ENCODE data around the gene THAP8.

Gene THAP8

GRCh38 chr19:36093146-36093662 is 39.1 kb upstream of the THAP8 start:
- Histone ChIP-seq H3K9me3 (ENCODE audit: low read depth, low read length) (no peaks in the 10 kb centered on the region), H3K4me3 (no peak overlapping the region), H3K27ac (no peak overlapping the region), H3K36me3 (ENCODE audit: insufficient read depth, low read length) (peaks cover 28% of the 10 kb centered on the region; the same call in 1 of the 2 replicates), H3K9ac (ENCODE audit: insufficient read length) (no peak overlapping the region)
- no peak for DNase-seq (ENCODE audit: low read depth, low spot score)
- TF ChIP-seq POLR2AphosphoS5 (IDR thresholded peaks at IDR 0.05; ENCODE audit: borderline replicate concordance, low read depth, low read length), result no peak
- TF ChIP-seq FOXP2 (optimal IDR thresholded peaks at IDR 0.05; ENCODE audit: control extremely low read depth, extremely low read length, insufficient read depth), result no peak
- TF ChIP-seq EZH2 (IDR thresholded peaks at IDR 0.05), result no peak

GRCh38 chr19:36092566-36092965 is 38.5 kb upstream of the THAP8 start:
- Histone ChIP-seq H3K9me3 (ENCODE audit: low read depth, low read length) (no peaks in the 10 kb centered on the region), H3K9ac (ENCODE audit: insufficient read length) (no peak overlapping the region), H3K36me3 (ENCODE audit: insufficient read depth, low read length) (peaks cover 34% of the 10 kb centered on the region), H3K4me3 (no peak overlapping the region), H3K27ac (no peak overlapping the region)
- no peak for DNase-seq (ENCODE audit: low read depth, low spot score)
- no peak for TF ChIP-seq EZH2 (IDR thresholded peaks at IDR 0.05)
- TF ChIP-seq FOXP2 (optimal IDR thresholded peaks at IDR 0.05; ENCODE audit: control extremely low read depth, extremely low read length, insufficient read depth), result no peak
- TF ChIP-seq POLR2AphosphoS5 (IDR thresholded peaks at IDR 0.05; ENCODE audit: borderline replicate concordance, low read depth, low read length), result no peak

GRCh38 chr19:36090910-36091695 is 37.0 kb upstream of the THAP8 start:
- H3K4me3 ChIP-seq, result no peak overlapping the region
- no peak overlapping the region for H3K9ac ChIP-seq (ENCODE audit: insufficient read length)
- no peaks in the 10 kb centered on the region for H3K9me3 ChIP-seq (ENCODE audit: low read depth, low read length)
- H3K36me3 ChIP-seq (ENCODE audit: insufficient read depth, low read length), result peaks cover 36% of the 10 kb centered on the region
- DNase-seq (ENCODE audit: low read depth, low spot score), result no peak
- H3K27ac ChIP-seq, result no peak overlapping the region
- TF ChIP-seq EZH2 (IDR thresholded peaks at IDR 0.05) (no peak), POLR2AphosphoS5 (IDR thresholded peaks at IDR 0.05; ENCODE audit: borderline replicate concordance, low read depth, low read length) (no peak), FOXP2 (optimal IDR thresholded peaks at IDR 0.05; ENCODE audit: control extremely low read depth, extremely low read length, insufficient read depth) (no peak)

GRCh38 chr19:36089847-36090246 is 35.8 kb upstream of the THAP8 start:
- Histone ChIP-seq H3K4me3 (no peak overlapping the region), H3K27ac (no peak overlapping the region), H3K9me3 (ENCODE audit: low read depth, low read length) (no peaks in the 10 kb centered on the region), H3K36me3 (ENCODE audit: insufficient read depth, low read length) (peaks cover 38% of the 10 kb centered on the region), H3K9ac (ENCODE audit: insufficient read length) (no peak overlapping the region)
- TF ChIP-seq FOXP2 (optimal IDR thresholded peaks at IDR 0.05; ENCODE audit: control extremely low read depth, extremely low read length, insufficient read depth), result no peak
- no peak for TF ChIP-seq POLR2AphosphoS5 (IDR thresholded peaks at IDR 0.05; ENCODE audit: borderline replicate concordance, low read depth, low read length)
- no peak for TF ChIP-seq EZH2 (IDR thresholded peaks at IDR 0.05)
- DNase-seq (ENCODE audit: low read depth, low spot score), result no peak

GRCh38 chr19:36086326-36086725 is 32.2 kb upstream of the THAP8 start:
- Histone ChIP-seq H3K36me3 (ENCODE audit: insufficient read depth, low read length) (peaks cover 53% of the 10 kb centered on the region), H3K9me3 (ENCODE audit: low read depth, low read length) (no peaks in the 10 kb centered on the region), H3K27ac (no peak overlapping the region), H3K9ac (ENCODE audit: insufficient read length) (no peak overlapping the region), H3K4me3 (no peak overlapping the region)
- TF ChIP-seq POLR2AphosphoS5 (IDR thresholded peaks at IDR 0.05; ENCODE audit: borderline replicate concordance, low read depth, low read length) (no peak), FOXP2 (optimal IDR thresholded peaks at IDR 0.05; ENCODE audit: control extremely low read depth, extremely low read length, insufficient read depth) (no peak), EZH2 (IDR thresholded peaks at IDR 0.05) (no peak)
- DNase-seq (ENCODE audit: low read depth, low spot score), result no peak

- H3K4me3 ChIP-seq, result no peak overlapping the region
- H3K36me3 ChIP-seq (ENCODE audit: insufficient read depth, low read length), result peaks cover 54% of the 10 kb centered on the region
Observed at GRCh38 chr19:36084231-36085009, 30.3 kb upstream of the THAP8 start.

GRCh38 chr19:36082916-36083315 is 28.8 kb upstream of the THAP8 start:
- H3K4me3 ChIP-seq, result no peak overlapping the region
- TF ChIP-seq EZH2 (IDR thresholded peaks at IDR 0.05) (no peak), FOXP2 (optimal IDR thresholded peaks at IDR 0.05; ENCODE audit: control extremely low read depth, extremely low read length, insufficient read depth) (no peak), POLR2AphosphoS5 (IDR thresholded peaks at IDR 0.05; ENCODE audit: borderline replicate concordance, low read depth, low read length) (no peak)
- H3K36me3 ChIP-seq (ENCODE audit: insufficient read depth, low read length), result peaks cover 45% of the 10 kb centered on the region
- H3K9ac ChIP-seq (ENCODE audit: insufficient read length), result no peak overlapping the region
- H3K9me3 ChIP-seq (ENCODE audit: low read depth, low read length), result no peaks in the 10 kb centered on the region
- no peak overlapping the region for H3K27ac ChIP-seq
- no peak for DNase-seq (ENCODE audit: low read depth, low spot score)

More at GRCh38 chr19:36084231-36085009, 30.3 kb upstream of the THAP8 start:
- no peak for TF ChIP-seq POLR2AphosphoS5 (IDR thresholded peaks at IDR 0.05; ENCODE audit: borderline replicate concordance, low read depth, low read length)
- TF ChIP-seq EZH2 (IDR thresholded peaks at IDR 0.05), result no peak
- TF ChIP-seq FOXP2 (optimal IDR thresholded peaks at IDR 0.05; ENCODE audit: control extremely low read depth, extremely low read length, insufficient read depth), result no peak
- no peak overlapping the region for H3K27ac ChIP-seq
- no peak overlapping the region for H3K9ac ChIP-seq (ENCODE audit: insufficient read length)
- no peak for DNase-seq (ENCODE audit: low read depth, low spot score)
- H3K9me3 ChIP-seq (ENCODE audit: low read depth, low read length), result no peaks in the 10 kb centered on the region

- Histone ChIP-seq H3K36me3 (ENCODE audit: insufficient read depth, low read length) (peaks cover 42% of the 10 kb centered on the region), H3K4me3 (no peak overlapping the region), H3K9ac (ENCODE audit: insufficient read length) (no peak overlapping the region), H3K9me3 (ENCODE audit: low read depth, low read length) (no peaks in the 10 kb centered on the region), H3K27ac (no peak overlapping the region)
- TF ChIP-seq FOXP2 (optimal IDR thresholded peaks at IDR 0.05; ENCODE audit: control extremely low read depth, extremely low read length, insufficient read depth) (no peak), EZH2 (IDR thresholded peaks at IDR 0.05) (no peak), POLR2AphosphoS5 (IDR thresholded peaks at IDR 0.05; ENCODE audit: borderline replicate concordance, low read depth, low read length) (no peak)
- no peak for DNase-seq (ENCODE audit: low read depth, low spot score)
Observed at GRCh38 chr19:36081894-36082293, 27.8 kb upstream of the THAP8 start.

All from SK-N-MC (cell line).